Thymus (tissue), 11 donors: ENCODE results near the gene PXDC1. TPM values are rescaled to one million over a fixed set of nuclear protein-coding genes. Genes with fewer than 3 reads are reported as not detected.

Experiments
- DNase-seq, 9 donors: peaks; one replicate each; pipeline ENCODE4 v3.0.0-alpha.2; 2013; ENCODE audit warnings: low spot score in 9 of 9, low read depth in 6 of 9, missing footprints in 1 of 9
- H3K27ac ChIP-seq, 2 donors: one replicate each; pipeline ENCODE4 v1.5.1; 2013; ENCODE audit warnings: control low read depth in 1 of 2, low read depth in 1 of 2, low read length in 1 of 2, mild to moderate bottlenecking in 1 of 2, moderate library complexity in 1 of 2
- H3K27me3 ChIP-seq, 2 donors: one replicate each; pipeline ENCODE4 v1.5.1; 2013; ENCODE audit warnings: low read length in 1 of 2; ENCODE audit not compliant: control insufficient read depth in 2 of 2, insufficient read depth in 1 of 2
- H3K36me3 ChIP-seq, 2 donors: one replicate each; pipeline ENCODE4 v1.5.1; 2013; ENCODE audit warnings: low read length in 1 of 2, mild to moderate bottlenecking in 1 of 2, moderate library complexity in 1 of 2; ENCODE audit not compliant: control insufficient read depth in 2 of 2, insufficient read depth in 2 of 2
- H3K4me1 ChIP-seq, 2 donors: one replicate each; pipeline ENCODE4 v1.5.1; 2013; ENCODE audit warnings: low read length in 2 of 2; ENCODE audit not compliant: control insufficient read depth in 2 of 2, insufficient read depth in 2 of 2
- H3K4me3 ChIP-seq, 2 donors: one replicate each; pipeline ENCODE4 v1.5.1; 2013; ENCODE audit warnings: low read length in 2 of 2, control low read depth in 1 of 2, mild to moderate bottlenecking in 1 of 2
- H3K9me3 ChIP-seq, 2 donors: one replicate each; pipeline ENCODE4 v1.5.1; 2013; ENCODE audit warnings: low read length in 1 of 2, mild to moderate bottlenecking in 1 of 2; ENCODE audit not compliant: control insufficient read depth in 2 of 2, insufficient read depth in 1 of 2
- WGBS: extraction: QIAGEN DNeasy Blood & Tissue Kit; methylation state at CpG from one replicate; pipeline ENCODE4 v1.1.7; 2013; 5-methylcytosine and 5-hydroxymethylcytosine counted together
- polyA plus RNA-seq: library from polyadenylated mRNA; stranded (reverse); fragments of 200-250 nt; gene quantifications from one replicate; pipeline ENCODE4 v1.2.3, GENCODE V29; 2013
- total RNA-seq: library from RNA; stranded (reverse); fragments of 120-200 nt; gene quantifications from one replicate; pipeline ENCODE4 v1.2.4, GENCODE V29; 2013
- donor health status: healthy.

Gene PXDC1
- total and polyA plus RNA-seq, 2 donors, result 4.5 to 21.4 TPM

- no peak overlapping the region for H3K4me3 ChIP-seq
- no peaks in the 10 kb centered on the region for H3K36me3 ChIP-seq
- H3K27ac ChIP-seq, result no peak overlapping the region
- 94% methylated on average over 9 of the region's 9 CpGs for WGBS
- DNase-seq, result no peak
- no peaks in the 10 kb centered on the region for H3K4me1 ChIP-seq
- H3K27me3 ChIP-seq, result no peaks in the 10 kb centered on the region
- peaks cover 0 to under 1% of the 10 kb centered on the region in 2 donors for H3K9me3 ChIP-seq
These were observed 21.7 kb downstream of the PXDC1 start for GRCh38 chr6:3729603-3730344.

DNA sequence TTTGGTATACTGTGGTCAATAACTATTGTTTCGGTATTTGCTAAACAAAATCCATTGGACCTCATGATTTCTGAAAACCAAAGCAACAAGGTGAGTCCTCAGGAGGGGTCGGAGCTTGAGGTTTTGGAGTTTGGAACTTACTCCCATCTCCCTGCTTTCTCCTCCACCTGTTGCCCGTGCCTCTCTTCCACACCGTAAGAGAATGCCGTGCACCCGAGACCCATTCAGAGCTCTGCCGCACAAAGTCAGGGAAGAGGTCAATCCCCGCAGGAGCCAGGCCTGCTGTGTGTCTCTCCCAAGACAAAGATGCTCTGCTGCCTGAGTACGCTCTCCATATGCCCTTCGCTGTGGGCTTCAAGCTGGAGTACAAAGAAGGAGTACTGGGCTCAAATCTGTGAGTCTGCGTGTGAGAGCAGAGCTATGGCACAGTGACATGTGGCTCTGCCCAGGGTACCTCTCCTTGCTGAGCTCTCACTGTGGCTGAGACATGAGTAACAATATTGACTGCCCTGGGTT lies 23.9 kb downstream of the PXDC1 start:
- Histone ChIP-seq H3K36me3 (no peaks in the 10 kb centered on the region), H3K9me3 (no peaks in the 10 kb centered on the region), H3K4me3 (no peak overlapping the region), H3K27me3 (no peaks in the 10 kb centered on the region), H3K27ac (no peak overlapping the region), H3K4me1 (no peaks in the 10 kb centered on the region)
- WGBS, result 97% methylated on average over 11 of the region's 11 CpGs
- no peak for DNase-seq

DNA sequence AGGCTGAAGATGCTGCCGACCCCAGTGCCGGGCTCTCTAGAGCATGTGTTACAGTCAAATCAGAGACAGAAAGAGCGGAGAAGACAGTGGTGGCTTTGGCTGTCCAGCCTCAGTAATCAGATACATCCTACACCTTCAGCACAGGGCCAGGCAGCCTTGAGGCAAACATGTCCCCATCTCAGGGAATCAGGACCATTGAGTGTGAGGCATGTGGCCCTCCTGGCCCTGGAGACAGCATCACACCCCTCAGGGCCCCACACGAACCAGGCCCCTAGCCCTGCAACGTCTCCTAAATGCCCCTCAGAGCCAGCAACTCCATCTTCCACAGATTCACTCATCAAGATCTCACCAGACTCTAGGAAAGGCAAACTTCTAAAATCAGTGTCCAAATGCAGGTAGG lies 24.5 kb downstream of the PXDC1 start:
- H3K36me3 ChIP-seq, result no peaks in the 10 kb centered on the region
- no peaks in the 10 kb centered on the region for H3K9me3 ChIP-seq
- H3K27me3 ChIP-seq, result no peaks in the 10 kb centered on the region
- no peak overlapping the region for H3K4me3 ChIP-seq
- no peak for DNase-seq
- H3K4me1 ChIP-seq, result no peaks in the 10 kb centered on the region
- WGBS, result 97% methylated on average over 5 of the region's 5 CpGs
- H3K27ac ChIP-seq, result no peak overlapping the region

- no peaks in the 10 kb centered on the region for H3K36me3 ChIP-seq
- no peaks in the 10 kb centered on the region for H3K4me1 ChIP-seq
- H3K27me3 ChIP-seq, result no peaks in the 10 kb centered on the region
- DNase-seq, result no peak
- 96% methylated on average over 13 of the region's 13 CpGs for WGBS
- H3K9me3 ChIP-seq, result no peaks in the 10 kb centered on the region
- no peak overlapping the region for H3K4me3 ChIP-seq
- H3K27ac ChIP-seq, result no peak overlapping the region
These were observed 25.1 kb downstream of the PXDC1 start for GRCh38 chr6:3726421-3726820.

DNA sequence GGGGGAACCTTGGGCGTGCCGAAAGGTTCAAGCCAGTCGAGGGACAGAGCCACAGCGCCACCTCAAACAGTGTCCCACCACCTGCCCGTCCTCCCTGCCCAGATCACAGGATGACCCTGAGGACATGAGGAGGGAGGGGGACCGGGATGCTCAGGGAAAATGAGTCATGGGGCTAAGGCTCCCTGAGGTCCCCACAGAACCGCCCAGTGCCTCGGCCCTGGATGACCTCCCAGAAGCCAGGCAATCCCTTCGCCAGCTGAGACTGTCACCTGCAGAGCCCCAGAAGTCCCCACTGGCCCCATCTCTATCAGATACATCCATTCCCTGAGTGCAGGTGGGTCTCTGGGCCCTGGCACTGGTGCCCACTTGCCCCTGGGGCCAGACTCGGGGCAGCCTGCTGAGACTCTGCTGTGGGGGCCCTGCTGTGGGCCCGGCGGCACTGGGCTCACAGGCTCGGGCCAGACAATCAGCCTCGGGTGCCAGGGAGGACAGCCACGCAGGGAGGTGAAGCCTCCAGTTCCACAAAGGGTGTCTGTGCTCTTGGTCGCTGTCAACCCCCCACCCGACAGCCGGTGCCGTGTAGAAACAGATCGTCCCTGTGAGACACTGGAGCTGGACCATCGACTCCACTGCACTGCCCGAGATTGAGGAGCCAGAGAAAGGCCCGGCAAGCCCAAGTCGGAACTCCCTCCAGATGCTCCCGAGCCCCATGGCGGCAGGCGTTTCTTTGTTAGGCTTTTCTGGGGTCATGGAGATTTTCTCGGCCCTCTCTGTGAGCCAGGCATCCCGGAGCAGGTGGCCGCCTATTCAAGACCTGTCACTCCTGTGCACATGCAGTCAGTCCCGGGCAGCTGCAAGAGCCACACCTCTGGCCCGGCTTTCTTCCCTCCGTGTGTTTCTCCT lies 26.1 kb downstream of the PXDC1 start:
- DNase-seq, result no peak

GRCh38 chr6:3724451-3725144 lies 26.9 kb downstream of the PXDC1 start:
- DNase-seq, result no peak
- H3K27ac ChIP-seq, result no peak overlapping the region
- 91% methylated on average over 22 of the region's 22 CpGs for WGBS
- H3K4me3 ChIP-seq, result no peak overlapping the region
- no peaks in the 10 kb centered on the region for H3K9me3 ChIP-seq
- no peaks in the 10 kb centered on the region for H3K36me3 ChIP-seq
- no peaks in the 10 kb centered on the region for H3K27me3 ChIP-seq
- no peaks in the 10 kb centered on the region for H3K4me1 ChIP-seq

More for the DNA sequence above, 26.1 kb downstream of the PXDC1 start:
- no peak overlapping the region for H3K27ac ChIP-seq
- no peak overlapping the region for H3K4me3 ChIP-seq
- H3K36me3 ChIP-seq, result no peaks in the 10 kb centered on the region
- 96% methylated on average over 33 of the region's 33 CpGs for WGBS
- no peaks in the 10 kb centered on the region for H3K4me1 ChIP-seq
- no peaks in the 10 kb centered on the region for H3K27me3 ChIP-seq
- no peaks in the 10 kb centered on the region for H3K9me3 ChIP-seq

DNA sequence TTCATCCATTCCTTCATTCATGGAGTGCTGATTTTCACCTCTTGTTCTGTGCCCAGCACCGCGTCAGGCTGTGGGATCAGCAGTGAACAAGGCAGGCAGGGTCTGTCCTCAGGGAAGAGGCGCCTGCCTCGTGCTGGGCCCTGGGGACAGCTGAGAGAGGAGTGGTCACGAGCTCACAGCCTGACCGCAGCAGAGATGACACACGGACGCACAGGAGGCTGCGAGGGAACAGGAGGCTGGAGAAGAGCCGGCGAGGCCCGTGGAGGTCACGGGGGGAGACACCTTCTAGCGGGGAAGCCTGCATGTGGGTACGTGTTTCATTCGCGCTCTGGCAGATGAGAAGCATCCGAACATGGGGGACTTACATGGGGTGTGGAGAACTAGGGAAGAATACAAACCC lies 27.5 kb downstream of the PXDC1 start:
- Histone ChIP-seq H3K4me3 (no peak overlapping the region), H3K36me3 (no peaks in the 10 kb centered on the region), H3K4me1 (no peaks in the 10 kb centered on the region), H3K27ac (no peak overlapping the region), H3K9me3 (no peaks in the 10 kb centered on the region), H3K27me3 (no peaks in the 10 kb centered on the region)
- no peak for DNase-seq
- 94% methylated on average over 18 of the region's 18 CpGs for WGBS

- Histone ChIP-seq H3K27me3 (no peaks in the 10 kb centered on the region), H3K36me3 (no peaks in the 10 kb centered on the region), H3K27ac (no peak overlapping the region), H3K9me3 (no peaks in the 10 kb centered on the region), H3K4me1 (no peaks in the 10 kb centered on the region), H3K4me3 (no peak overlapping the region)
- WGBS, result 96% methylated on average over 8 of the region's 8 CpGs
- no peak for DNase-seq
These were observed 28.3 kb downstream of the PXDC1 start for GRCh38 chr6:3723251-3723650.

- Histone ChIP-seq H3K4me1 (no peaks in the 10 kb centered on the region), H3K9me3 (no peaks in the 10 kb centered on the region), H3K36me3 (no peaks in the 10 kb centered on the region), H3K27ac (no peak overlapping the region), H3K27me3 (no peaks in the 10 kb centered on the region), H3K4me3 (no peak overlapping the region)
- 95% methylated on average over 9 of the region's 9 CpGs for WGBS
- no peak for DNase-seq
These were observed 28.7 kb downstream of the PXDC1 start for GRCh38 chr6:3722785-3723184.
